SK-N-SH (cell line): Measurements from ENCODE around the gene PMVK. TPM values are rescaled to one million over a fixed set of nuclear protein-coding genes. Genes with fewer than 3 reads are reported as not detected.

ENCODE experiments used
- CTCF ChIA-PET: fragments of 300-600, 350-600 bp; formaldehyde crosslinking; extraction: SDS; loops from one replicate; lab custom pipeline; 2021; lab: Yijun Ruan, JAX
- POLR2A ChIA-PET: fragments of 350-600 bp; sonication (Branson Sonifier 250); formaldehyde crosslinking; extraction: SDS; loops from one replicate; lab custom pipeline; 2020; ENCODE audit warnings: antibody characterized with exemption, inconsistent platforms; lab: Yijun Ruan, JAX
- DNase-seq: peaks from one replicate; pipeline ENCODE4 v3.0.0; 2012
- H2AFZ ChIP-seq: fragments of 200-600 bp; sonication (generic); 2 replicates; pipeline ENCODE4 v1.8.1; 2016; ENCODE audit warnings: antibody characterized with exemption, mild to moderate bottlenecking, low read depth
- H3F3A ChIP-seq: fragments of 200-600 bp; sonication (generic); replicated peaks from 2 replicates; pipeline ENCODE3; 2016; ENCODE audit warnings: antibody characterized with exemption, mild to moderate bottlenecking; ENCODE audit not compliant: insufficient read depth
- H3K27ac ChIP-seq, 2 experiments: fragments of 200-500 bp in 1 of 2; fragments of 200-600 bp in 1 of 2; sonication (Bioruptor generic) in 1 of 2; sonication (generic), shearing (Covaris generic) in 1 of 2; 2 replicates each; pipeline versions ENCODE4 v1.5.1 to v1.6.1; 2014 to 2016; ENCODE audit warnings: low read depth in 2 of 2, inconsistent platforms in 1 of 2, low read length in 1 of 2, mild to moderate bottlenecking in 1 of 2, mixed read lengths in 1 of 2
- H3K27me3 ChIP-seq: fragments of 200-600 bp; sonication (generic), shearing (Covaris generic); 2 replicates; pipeline ENCODE4 v1.6.1; 2016; ENCODE audit warnings: mixed run types; ENCODE audit not compliant: insufficient read depth
- H3K36me3 ChIP-seq, 2 experiments: fragments of 200-500 bp in 1 of 2; fragments of 200-600 bp in 1 of 2; sonication (Bioruptor generic) in 1 of 2; sonication (generic) in 1 of 2; replicated peaks in 1 of 2; 2 replicates each; pipeline versions ENCODE3 to v1.5.1; 2014 to 2016; ENCODE audit warnings: low read length in 1 of 2, mild to moderate bottlenecking in 1 of 2; ENCODE audit not compliant: insufficient read depth in 2 of 2, control insufficient read depth in 1 of 2
- H3K4me1 ChIP-seq, 2 experiments: fragments of 200-500 bp in 1 of 2; fragments of 200-600 bp in 1 of 2; sonication (Bioruptor generic) in 1 of 2; sonication (generic), shearing (Covaris generic) in 1 of 2; 2 replicates each; pipeline versions ENCODE4 v1.5.1 to v1.6.1; 2014 to 2016; ENCODE audit warnings: low read depth in 1 of 2, low read length in 1 of 2, mixed run types in 1 of 2; ENCODE audit not compliant: insufficient read depth in 2 of 2, control insufficient read depth in 1 of 2
- H3K4me2 ChIP-seq: fragments of 200-600 bp; sonication (generic), shearing (Covaris generic); 2 replicates; pipeline ENCODE4 v1.6.1; 2017; ENCODE audit warnings: mixed run types
- H3K4me3 ChIP-seq, 2 experiments: fragments of 200-500 bp in 1 of 2; fragments of 200-600 bp in 1 of 2; sonication (Bioruptor generic) in 1 of 2; sonication (generic), shearing (Covaris generic) in 1 of 2; 2 replicates each; pipeline versions ENCODE4 v1.5.1 to v1.8.1; 2014 to 2016; ENCODE audit warnings: low read depth in 2 of 2, inconsistent platforms in 1 of 2, low read length in 1 of 2, mild to moderate bottlenecking in 1 of 2, mixed read lengths in 1 of 2, moderate library complexity in 1 of 2
- H3K79me2 ChIP-seq: fragments of 200-600 bp; sonication (generic); 2 replicates; pipeline ENCODE4 v1.8.1; 2017; ENCODE audit warnings: mild to moderate bottlenecking; ENCODE audit not compliant: insufficient read depth
- H3K9ac ChIP-seq: fragments of 200-600 bp; sonication (generic); 2 replicates; pipeline ENCODE4 v1.6.1; 2017; ENCODE audit warnings: mixed run types
- H3K9me2 ChIP-seq: fragments of 200-600 bp; sonication (generic); 2 replicates; pipeline ENCODE4 v1.6.1; 2017; ENCODE audit warnings: mixed run types
- H3K9me3 ChIP-seq: fragments of 200-600 bp; sonication (generic); 2 replicates; pipeline ENCODE4 v1.6.1; 2017; ENCODE audit warnings: mixed run types, mild to moderate bottlenecking, moderate library complexity
- H4K20me1 ChIP-seq: fragments of 200-600 bp; sonication (generic); 2 replicates; pipeline ENCODE4 v1.6.1; 2017; ENCODE audit warnings: mild to moderate bottlenecking, mixed run types; ENCODE audit not compliant: insufficient read depth
- CHD2 ChIP-seq: fragments of 150-350 bp; IDR thresholded peaks from 2 replicates; pipeline ENCODE4 v1.6.1; 2018; ENCODE audit warnings: low read length; ENCODE audit not compliant: partially characterized antibody
- ELF1 ChIP-seq: IDR thresholded peaks from 2 replicates; pipeline ENCODE4 v1.4.0; 2012
- FOSL2 ChIP-seq: IDR thresholded peaks from 2 replicates; pipeline ENCODE4 v1.4.0; 2012; ENCODE audit warnings: low read depth, mild to moderate bottlenecking, moderate library complexity, borderline replicate concordance
- FOXJ3 ChIP-seq: sonication (generic); formaldehyde crosslinking; IDR thresholded peaks from 2 replicates; pipeline ENCODE4 v1.5.1; 2020; ENCODE audit warnings: mild to moderate bottlenecking, missing genetic modification reagents
- GABPA ChIP-seq: IDR thresholded peaks from 2 replicates; pipeline ENCODE4 v1.4.0; 2012; ENCODE audit warnings: low read depth, mild to moderate bottlenecking
- IRF3 ChIP-seq: fragments of 150-350 bp; IDR thresholded peaks from 2 replicates; pipeline ENCODE4 v1.6.1; 2016; ENCODE audit warnings: mild to moderate bottlenecking, low read depth, low read length
- JUND ChIP-seq: IDR thresholded peaks from 2 replicates; pipeline ENCODE4 v1.4.0; 2012
- MAX ChIP-seq: IDR thresholded peaks from 2 replicates; pipeline ENCODE4 v1.4.0; 2012; ENCODE audit warnings: low read depth
- MEF2A ChIP-seq: IDR thresholded peaks from 2 replicates; pipeline ENCODE4 v1.4.0; 2012; ENCODE audit warnings: low read depth, borderline replicate concordance
- MXI1 ChIP-seq: IDR thresholded peaks from 2 replicates; pipeline ENCODE4 v1.6.1; 2012; ENCODE audit warnings: mild to moderate bottlenecking, low read depth, low read length, improper control_type of control experiment
- NFIC ChIP-seq: IDR thresholded peaks from 2 replicates; pipeline ENCODE4 v1.4.0; 2012; ENCODE audit warnings: borderline replicate concordance
- PBX3 ChIP-seq: IDR thresholded peaks from 2 replicates; pipeline ENCODE4; 2012
- RAD21 ChIP-seq: IDR thresholded peaks from 2 replicates; pipeline ENCODE4 v1.6.1; 2012; ENCODE audit warnings: mild to moderate bottlenecking, low read length
- RCOR1 ChIP-seq: fragments of 150-350 bp; IDR thresholded peaks from 2 replicates; pipeline ENCODE4 v1.6.1; 2017; ENCODE audit warnings: antibody characterized with exemption, low read length
- RXRA ChIP-seq: IDR thresholded peaks from 2 replicates; pipeline ENCODE4 v1.4.0; 2012; ENCODE audit warnings: low read depth, mild to moderate bottlenecking, borderline replicate concordance
- SMC3 ChIP-seq: IDR thresholded peaks from 2 replicates; pipeline ENCODE4 v1.6.1; 2012; ENCODE audit warnings: low read depth, low read length, improper control_type of control experiment
- TCF12 ChIP-seq: IDR thresholded peaks from 2 replicates; pipeline ENCODE4 v1.4.0; 2012
- TEAD4 ChIP-seq: IDR thresholded peaks from 2 replicates; pipeline ENCODE4 v1.4.0; 2012; ENCODE audit warnings: mild to moderate bottlenecking, borderline replicate concordance; ENCODE audit not compliant: insufficient read depth
- USF1 ChIP-seq: IDR thresholded peaks from 2 replicates; pipeline ENCODE4 v1.4.0; 2012; ENCODE audit warnings: low read depth, borderline replicate concordance
- YY1 ChIP-seq: IDR thresholded peaks from 2 replicates; pipeline ENCODE4 v1.4.0; 2012; ENCODE audit warnings: low read depth, mild to moderate bottlenecking
- WGBS: methylation state at CpG from one replicate; pipeline ENCODE4 v1.1.6; 2017; ENCODE audit warnings: low lambda C conversion rate; 5-methylcytosine and 5-hydroxymethylcytosine counted together
- polyA plus RNA-seq, 3 experiments: library from polyadenylated mRNA; depleted of rRNA; stranded (reverse); fragments of >200 nt; gene quantifications; 2 replicates each; pipeline ENCODE4 v1.2.3, GENCODE V29; 2012
- TF ChIP-seq, protein P1 (sequence below): fragments of 200-600 bp; sonication (generic); IDR thresholded peaks from 2 replicates; pipeline ENCODE4 v1.6.1; 2017; ENCODE audit warnings: antibody characterized with exemption, mild to moderate bottlenecking, moderate library complexity
- TF ChIP-seq, protein P2 (sequence below): IDR thresholded peaks from 2 replicates; pipeline ENCODE4 v1.4.0; 2012; ENCODE audit warnings: low read depth, borderline replicate concordance

PMVK gene
- polyA plus RNA-seq, 1 of the 3 experiments (the other 2 are of a cell fraction), result 59.6 TPM

DNA sequence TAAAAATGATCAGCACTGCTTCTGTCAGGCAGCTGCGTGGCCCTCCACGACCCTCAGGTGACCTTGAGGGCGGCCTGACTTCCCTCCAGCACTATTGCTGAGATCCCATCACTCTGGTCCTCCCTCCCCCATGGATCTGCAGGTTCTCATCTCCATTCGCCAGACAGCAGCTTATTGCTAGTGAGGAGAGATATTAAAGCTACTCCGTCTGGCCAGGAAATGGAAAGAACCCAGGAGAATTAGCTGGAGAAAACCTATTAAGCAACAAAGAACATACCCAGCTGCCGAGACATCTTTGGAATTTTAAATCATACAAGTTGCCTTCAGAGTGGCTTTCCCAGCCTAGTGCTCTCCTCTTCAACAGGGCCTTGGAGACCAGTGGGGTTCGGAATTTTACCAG is 40.7 kb downstream of the PMVK start:
- DNase-seq, result peak; percentile 37
- TF ChIP-seq CHD2 (no peak), PBX3 (no peak), RAD21 (no peak)
- Histone ChIP-seq H3K9me2 (no peaks in the 10 kb centered on the region), H3K4me1 (peaks cover 0 to 9% of the 10 kb centered on the region in 2 experiments; a peak in 2 of 4 replicates), H3K9ac (no peak overlapping the region), H3K79me2 (no peaks in the 10 kb centered on the region), H3K9me3 (no peaks in the 10 kb centered on the region), H3F3A (no peaks in the 10 kb centered on the region), H4K20me1 (no peaks in the 10 kb centered on the region), H2AFZ (no peak overlapping the region), H3K27me3 (peaks cover 12% of the 10 kb centered on the region), H3K27ac (no peak overlapping the region), H3K4me2 (no peak overlapping the region), H3K4me3 (no peak overlapping the region), H3K36me3 (no peaks in the 10 kb centered on the region)
- POLR2A ChIA-PET, result no interaction called here
- CTCF ChIA-PET, result interaction anchor here (1.2 to 1.3 kb wide), 3 partner anchors 14 to 48 kb away, joined by 4 to 6 read pairs (median 4); no protein-coding TSS in a partner anchor
- WGBS, result 42% methylated on average over 7 of the region's 7 CpGs

GRCh38 chr1:154891452-154891851 is 45.1 kb downstream of the PMVK start:
- H3K27ac ChIP-seq, result no peak overlapping the region
- 60% methylated on average over 1 of the region's 1 CpG for WGBS
- no peaks in the 10 kb centered on the region for H3K9me2 ChIP-seq
- CTCF ChIA-PET, result interaction anchor here (0.9 to 2.1 kb wide), 6 partner anchors 13 to 222 kb away, joined by 3 to 13 read pairs (median 4); partner anchors contain the start of gene ADAM15
- H3K27me3 ChIP-seq, result peaks cover 30% of the 10 kb centered on the region
- no peak overlapping the region for H3K4me3 ChIP-seq
- H3K9me3 ChIP-seq, result no peaks in the 10 kb centered on the region
- no peaks in the 10 kb centered on the region for H3K36me3 ChIP-seq
- H3K9ac ChIP-seq, result no peak overlapping the region
- H4K20me1 ChIP-seq, result no peaks in the 10 kb centered on the region
- H3K4me2 ChIP-seq, result no peak overlapping the region
- H3F3A ChIP-seq, result no peaks in the 10 kb centered on the region
- peaks cover 0 to 8% of the 10 kb centered on the region in 2 experiments; a peak in 2 of 4 replicates for H3K4me1 ChIP-seq
- POLR2A ChIA-PET, result no interaction called here
- H2AFZ ChIP-seq, result no peak overlapping the region
- no peak for TF ChIP-seq GABPA
- TF ChIP-seq MAX, result no peak
- TF ChIP-seq USF1, result no peak
- TF ChIP-seq, protein P1, sequence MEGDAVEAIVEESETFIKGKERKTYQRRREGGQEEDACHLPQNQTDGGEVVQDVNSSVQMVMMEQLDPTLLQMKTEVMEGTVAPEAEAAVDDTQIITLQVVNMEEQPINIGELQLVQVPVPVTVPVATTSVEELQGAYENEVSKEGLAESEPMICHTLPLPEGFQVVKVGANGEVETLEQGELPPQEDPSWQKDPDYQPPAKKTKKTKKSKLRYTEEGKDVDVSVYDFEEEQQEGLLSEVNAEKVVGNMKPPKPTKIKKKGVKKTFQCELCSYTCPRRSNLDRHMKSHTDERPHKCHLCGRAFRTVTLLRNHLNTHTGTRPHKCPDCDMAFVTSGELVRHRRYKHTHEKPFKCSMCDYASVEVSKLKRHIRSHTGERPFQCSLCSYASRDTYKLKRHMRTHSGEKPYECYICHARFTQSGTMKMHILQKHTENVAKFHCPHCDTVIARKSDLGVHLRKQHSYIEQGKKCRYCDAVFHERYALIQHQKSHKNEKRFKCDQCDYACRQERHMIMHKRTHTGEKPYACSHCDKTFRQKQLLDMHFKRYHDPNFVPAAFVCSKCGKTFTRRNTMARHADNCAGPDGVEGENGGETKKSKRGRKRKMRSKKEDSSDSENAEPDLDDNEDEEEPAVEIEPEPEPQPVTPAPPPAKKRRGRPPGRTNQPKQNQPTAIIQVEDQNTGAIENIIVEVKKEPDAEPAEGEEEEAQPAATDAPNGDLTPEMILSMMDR, result no peak
- TF ChIP-seq IRF3, result no peak
- TF ChIP-seq RCOR1, result no peak
- TF ChIP-seq RAD21, result no peak
- no peak for TF ChIP-seq NFIC
- TF ChIP-seq YY1, result no peak
- TF ChIP-seq MEF2A, result no peak
- TF ChIP-seq TEAD4, result no peak
- TF ChIP-seq FOSL2, result no peak
- TF ChIP-seq JUND, result no peak
- TF ChIP-seq ELF1, result no peak
- TF ChIP-seq MXI1, result no peak
- TF ChIP-seq, protein P2, sequence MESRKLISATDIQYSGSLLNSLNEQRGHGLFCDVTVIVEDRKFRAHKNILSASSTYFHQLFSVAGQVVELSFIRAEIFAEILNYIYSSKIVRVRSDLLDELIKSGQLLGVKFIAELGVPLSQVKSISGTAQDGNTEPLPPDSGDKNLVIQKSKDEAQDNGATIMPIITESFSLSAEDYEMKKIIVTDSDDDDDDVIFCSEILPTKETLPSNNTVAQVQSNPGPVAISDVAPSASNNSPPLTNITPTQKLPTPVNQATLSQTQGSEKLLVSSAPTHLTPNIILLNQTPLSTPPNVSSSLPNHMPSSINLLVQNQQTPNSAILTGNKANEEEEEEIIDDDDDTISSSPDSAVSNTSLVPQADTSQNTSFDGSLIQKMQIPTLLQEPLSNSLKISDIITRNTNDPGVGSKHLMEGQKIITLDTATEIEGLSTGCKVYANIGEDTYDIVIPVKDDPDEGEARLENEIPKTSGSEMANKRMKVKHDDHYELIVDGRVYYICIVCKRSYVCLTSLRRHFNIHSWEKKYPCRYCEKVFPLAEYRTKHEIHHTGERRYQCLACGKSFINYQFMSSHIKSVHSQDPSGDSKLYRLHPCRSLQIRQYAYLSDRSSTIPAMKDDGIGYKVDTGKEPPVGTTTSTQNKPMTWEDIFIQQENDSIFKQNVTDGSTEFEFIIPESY, result no peak
- no peak for TF ChIP-seq FOXJ3 (CRISPR knock-in tag)
- TF ChIP-seq RXRA, result no peak
- no peak for TF ChIP-seq TCF12
- no peak for TF ChIP-seq SMC3
- H3K79me2 ChIP-seq, result no peaks in the 10 kb centered on the region
- no peak for DNase-seq
